ENCODE results near the gene CNGA1. TPM values are rescaled to one million over a fixed set of nuclear protein-coding genes. Genes with fewer than 3 reads are reported as not detected.

Gene CNGA1
- total and polyA plus RNA-seq, 4 donors = 3.9 to 41.3 (median 17.1) TPM

DNA sequence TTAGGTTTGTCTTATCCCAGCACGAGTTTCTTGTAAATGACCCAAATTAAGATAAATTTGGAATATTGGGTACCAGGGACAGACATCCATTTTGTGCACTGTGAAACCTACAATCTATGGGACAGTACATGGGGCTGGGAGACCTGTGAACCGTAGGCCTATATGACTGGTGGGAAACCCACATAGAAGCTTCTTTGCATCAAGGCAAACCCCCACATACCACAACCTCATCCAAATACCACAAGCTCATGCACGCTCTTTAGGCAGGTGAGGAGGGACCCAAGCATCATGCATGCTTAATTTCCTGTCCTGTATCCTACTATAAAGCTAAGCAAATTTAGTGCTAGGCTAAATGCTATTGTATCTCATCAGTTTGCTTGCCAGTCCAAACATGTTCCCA, 47.9 kb upstream of the CNGA1 start (continued):
- TF ChIP-seq, protein P1, sequence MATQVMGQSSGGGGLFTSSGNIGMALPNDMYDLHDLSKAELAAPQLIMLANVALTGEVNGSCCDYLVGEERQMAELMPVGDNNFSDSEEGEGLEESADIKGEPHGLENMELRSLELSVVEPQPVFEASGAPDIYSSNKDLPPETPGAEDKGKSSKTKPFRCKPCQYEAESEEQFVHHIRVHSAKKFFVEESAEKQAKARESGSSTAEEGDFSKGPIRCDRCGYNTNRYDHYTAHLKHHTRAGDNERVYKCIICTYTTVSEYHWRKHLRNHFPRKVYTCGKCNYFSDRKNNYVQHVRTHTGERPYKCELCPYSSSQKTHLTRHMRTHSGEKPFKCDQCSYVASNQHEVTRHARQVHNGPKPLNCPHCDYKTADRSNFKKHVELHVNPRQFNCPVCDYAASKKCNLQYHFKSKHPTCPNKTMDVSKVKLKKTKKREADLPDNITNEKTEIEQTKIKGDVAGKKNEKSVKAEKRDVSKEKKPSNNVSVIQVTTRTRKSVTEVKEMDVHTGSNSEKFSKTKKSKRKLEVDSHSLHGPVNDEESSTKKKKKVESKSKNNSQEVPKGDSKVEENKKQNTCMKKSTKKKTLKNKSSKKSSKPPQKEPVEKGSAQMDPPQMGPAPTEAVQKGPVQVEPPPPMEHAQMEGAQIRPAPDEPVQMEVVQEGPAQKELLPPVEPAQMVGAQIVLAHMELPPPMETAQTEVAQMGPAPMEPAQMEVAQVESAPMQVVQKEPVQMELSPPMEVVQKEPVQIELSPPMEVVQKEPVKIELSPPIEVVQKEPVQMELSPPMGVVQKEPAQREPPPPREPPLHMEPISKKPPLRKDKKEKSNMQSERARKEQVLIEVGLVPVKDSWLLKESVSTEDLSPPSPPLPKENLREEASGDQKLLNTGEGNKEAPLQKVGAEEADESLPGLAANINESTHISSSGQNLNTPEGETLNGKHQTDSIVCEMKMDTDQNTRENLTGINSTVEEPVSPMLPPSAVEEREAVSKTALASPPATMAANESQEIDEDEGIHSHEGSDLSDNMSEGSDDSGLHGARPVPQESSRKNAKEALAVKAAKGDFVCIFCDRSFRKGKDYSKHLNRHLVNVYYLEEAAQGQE (IDR thresholded peaks at IDR 0.05) = no peak
- TF ChIP-seq TAF1 (conservative IDR thresholded peaks at IDR 0.05) (no peak), MAX (IDR thresholded peaks at IDR 0.05) (no peak)

GRCh38 chr4:48058617-48059530, 42.4 kb upstream of the CNGA1 start:
- H3K9me3 ChIP-seq (ENCODE audit: control insufficient read depth in 4 of 4, low read length in 3 of 4) = no peaks in the 10 kb centered on the region
- no peaks in the 10 kb centered on the region for H3K4me1 ChIP-seq (ENCODE audit: control insufficient read depth in 4 of 4, insufficient read depth in 4 of 4, low read length in 3 of 4)
- no peak for TF ChIP-seq HNF4A (conservative IDR thresholded peaks at IDR 0.05)
- no peak for TF ChIP-seq NR2F2 (IDR thresholded peaks at IDR 0.05)
- TF ChIP-seq, protein P2, sequence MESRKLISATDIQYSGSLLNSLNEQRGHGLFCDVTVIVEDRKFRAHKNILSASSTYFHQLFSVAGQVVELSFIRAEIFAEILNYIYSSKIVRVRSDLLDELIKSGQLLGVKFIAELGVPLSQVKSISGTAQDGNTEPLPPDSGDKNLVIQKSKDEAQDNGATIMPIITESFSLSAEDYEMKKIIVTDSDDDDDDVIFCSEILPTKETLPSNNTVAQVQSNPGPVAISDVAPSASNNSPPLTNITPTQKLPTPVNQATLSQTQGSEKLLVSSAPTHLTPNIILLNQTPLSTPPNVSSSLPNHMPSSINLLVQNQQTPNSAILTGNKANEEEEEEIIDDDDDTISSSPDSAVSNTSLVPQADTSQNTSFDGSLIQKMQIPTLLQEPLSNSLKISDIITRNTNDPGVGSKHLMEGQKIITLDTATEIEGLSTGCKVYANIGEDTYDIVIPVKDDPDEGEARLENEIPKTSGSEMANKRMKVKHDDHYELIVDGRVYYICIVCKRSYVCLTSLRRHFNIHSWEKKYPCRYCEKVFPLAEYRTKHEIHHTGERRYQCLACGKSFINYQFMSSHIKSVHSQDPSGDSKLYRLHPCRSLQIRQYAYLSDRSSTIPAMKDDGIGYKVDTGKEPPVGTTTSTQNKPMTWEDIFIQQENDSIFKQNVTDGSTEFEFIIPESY (IDR thresholded peaks at IDR 0.05) = no peak
- TF ChIP-seq JUND (IDR thresholded peaks at IDR 0.05) = no peak
- no peak for TF ChIP-seq HNF4G (IDR thresholded peaks at IDR 0.05)
- no peak for TF ChIP-seq EGR1 (IDR thresholded peaks at IDR 0.05; ENCODE audit: low read depth in 2 of 2)
- TF ChIP-seq FOXA1 (IDR thresholded peaks at IDR 0.05) = no peak
- TF ChIP-seq RXRA (IDR thresholded peaks at IDR 0.05) = no peak
- no peak for TF ChIP-seq YY1 (IDR thresholded peaks at IDR 0.05)
- no peak for TF ChIP-seq TAF1 (conservative IDR thresholded peaks at IDR 0.05)
- TF ChIP-seq, protein P1 (IDR thresholded peaks at IDR 0.05) = no peak
- TF ChIP-seq CTCF (IDR thresholded peaks at IDR 0.05; ENCODE audit: low read depth, low read length, missing input control) = no peak
- TF ChIP-seq, protein P3, sequence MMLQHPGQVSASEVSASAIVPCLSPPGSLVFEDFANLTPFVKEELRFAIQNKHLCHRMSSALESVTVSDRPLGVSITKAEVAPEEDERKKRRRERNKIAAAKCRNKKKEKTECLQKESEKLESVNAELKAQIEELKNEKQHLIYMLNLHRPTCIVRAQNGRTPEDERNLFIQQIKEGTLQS (IDR thresholded peaks at IDR 0.05) = no peak
- TF ChIP-seq RAD21 (IDR thresholded peaks at IDR 0.05) = no peak
- no peak for TF ChIP-seq FOXA2 (IDR thresholded peaks at IDR 0.05)
- no peak for TF ChIP-seq SP1 (IDR thresholded peaks at IDR 0.05)
- no peak for TF ChIP-seq MAX (IDR thresholded peaks at IDR 0.05)
- no peak for TF ChIP-seq GABPA (IDR thresholded peaks at IDR 0.05 in 1 of 2, conservative IDR thresholded peaks at IDR 0.05 in 1 of 2)
- no peaks in the 10 kb centered on the region for H3K36me3 ChIP-seq (ENCODE audit: control insufficient read depth in 4 of 4, insufficient read depth in 3 of 4, low read depth in 1 of 4, low read length in 3 of 4)
- no peak overlapping the region for H3K9ac ChIP-seq (ENCODE audit: low read depth in 1 of 2, low read length in 2 of 2)
- H3K27me3 ChIP-seq (ENCODE audit: control insufficient read depth in 4 of 4, insufficient read depth in 4 of 4, low read length in 3 of 4) = no peaks in the 10 kb centered on the region
- WGBS = 82% methylated on average over 5 of the region's 5 CpGs
- no peak for DNase-seq (ENCODE audit: low spot score)
- no peak overlapping the region for H3K27ac ChIP-seq (ENCODE audit: low read depth in 1 of 2, low read length in 2 of 2)
- H3K4me3 ChIP-seq (ENCODE audit: low read depth in 1 of 3, low read length in 3 of 3) = no peak overlapping the region

Measured in liver (tissue), 9 donors.